Stomach (tissue), 9 donors: Measurements from ENCODE around the gene TAF1C. TPM values are rescaled to one million over a fixed set of nuclear protein-coding genes. Genes with fewer than 3 reads are reported as not detected.

ENCODE experiments used
- DNase-seq, 2 donors: peaks; one replicate each; pipeline versions ENCODE4 v3.0.0 to v3.0.0-alpha.2; 2013 to 2019
- H3K27ac ChIP-seq, 5 donors: fragments of 200-600 bp in 4 of 5; sonication (generic) in 4 of 5; one replicate each; pipeline ENCODE4 v1.5.1; 2013 to 2019; ENCODE audit warnings: mild to moderate bottlenecking in 1 of 5, moderate library complexity in 1 of 5
- H3K27me3 ChIP-seq, 3 donors: fragments of 200-600 bp; sonication (generic); one replicate each; pipeline ENCODE4 v1.5.1; 2017 to 2019; ENCODE audit warnings: mixed run types in 1 of 3
- H3K36me3 ChIP-seq, 4 donors: fragments of 200-600 bp; sonication (generic); 1 replicate in 3 of 4; 2 replicates in 1 of 4; pipeline ENCODE4 v1.5.1; 2016 to 2019
- H3K4me1 ChIP-seq, 4 donors: fragments of 200-600 bp; sonication (generic); one replicate each; pipeline ENCODE4 v1.5.1; 2016 to 2019
- H3K4me3 ChIP-seq, 4 donors: fragments of 200-600 bp; sonication (generic) in 3 of 4; one replicate each; pipeline ENCODE4 v1.5.1; 2016 to 2019; ENCODE audit warnings: mild to moderate bottlenecking in 1 of 4
- H3K9me3 ChIP-seq, 4 donors: fragments of 200-600 bp; sonication (generic); one replicate each; pipeline ENCODE4 v1.5.1; 2016 to 2019
- EP300 ChIP-seq: sonication (generic); formaldehyde crosslinking; IDR thresholded peaks from one replicate; pipeline ENCODE4 v1.6.1; 2017; ENCODE audit warnings: antibody characterized with exemption
- POLR2A ChIP-seq, 4 donors: fragments of 450-650 bp; IDR thresholded peaks; one replicate each; pipeline ENCODE4 v1.6.1; 2016; ENCODE audit warnings: antibody characterized with exemption in 4 of 4, control low read depth in 2 of 4, mild to moderate bottlenecking in 1 of 4, moderate library complexity in 1 of 4
- POLR2AphosphoS5 ChIP-seq, 3 donors: sonication (generic); formaldehyde crosslinking; IDR thresholded peaks; one replicate each; pipeline ENCODE4 v1.6.1; 2016; ENCODE audit warnings: antibody characterized with exemption in 3 of 3
- WGBS, 5 donors: extraction: QIAGEN DNeasy Blood & Tissue Kit in 3 of 5; methylation state at CpG; one replicate each; pipeline versions ENCODE4 v1.1.5 to v1.1.7; 2013 to 2018; 5-methylcytosine and 5-hydroxymethylcytosine counted together
- intact Hi-C: fragments of 100-400 bp; cut with DNase I; formaldehyde crosslinking; loops from one replicate; pipeline ENCODE4 v1.15.1; 2023; ENCODE audit warnings: low total_unique reads
- polyA plus RNA-seq, 3 donors: library from polyadenylated mRNA; stranded (reverse); fragments of 200-250 nt; gene quantifications; one replicate each; pipeline ENCODE4 v1.2.3, GENCODE V29; 2013
- total RNA-seq, 5 donors: library from RNA; depleted of rRNA; stranded (reverse); fragments of >200 nt; gene quantifications; one replicate each; pipeline versions ENCODE4 v1.1.0 to v1.2.3, GENCODE V29; 2014 to 2016
- TF ChIP-seq, protein P1 (sequence below), 7 experiments: fragments of 450-650 bp in 4 of 7; fragments of 200-600 bp in 3 of 7; sonication (generic) in 3 of 7; IDR thresholded peaks; one replicate each; pipeline ENCODE4 v1.5.1; 2016 to 2019; ENCODE audit warnings: antibody characterized with exemption in 7 of 7, control low read depth in 2 of 7, mild to moderate bottlenecking in 1 of 7
- donor health status: healthy with polysubstance abuse.
- donor health status: Bipolar disorder and iron deficiency.
- donor health status: healthy.

The TAF1C gene
- total and polyA plus RNA-seq, 8 donors = 15.3 to 377 (median 37.6) TPM

DNA sequence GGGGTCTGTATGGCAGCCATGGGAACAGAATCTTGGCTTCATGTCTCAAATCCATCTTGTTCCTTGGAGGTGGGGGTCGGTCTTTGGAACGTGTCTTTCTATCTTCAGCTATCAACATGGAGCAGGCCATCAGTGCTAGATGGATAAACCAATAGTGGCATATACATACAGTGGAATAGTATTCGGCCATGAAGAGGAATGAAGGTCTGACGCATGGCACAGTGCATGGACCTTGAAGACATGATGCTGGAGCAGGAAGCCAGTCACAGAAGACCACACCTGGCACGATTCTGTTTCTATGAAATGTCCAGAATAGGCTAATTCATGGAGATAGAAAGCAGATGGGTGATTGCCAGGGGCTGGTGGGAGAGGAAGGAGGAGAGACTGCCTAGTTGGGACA, 45.2 kb upstream of the TAF1C start:
- Histone ChIP-seq H3K27ac (no peak overlapping the region), H3K4me1 (peaks cover 4 to 16% (median 9%) of the 10 kb centered on the region in 4 donors), H3K4me3 (no peak overlapping the region), H3K27me3 (peaks cover 0 to 10% (median 0%) of the 10 kb centered on the region in 3 donors), H3K9me3 (no peaks in the 10 kb centered on the region), H3K36me3 (no peaks in the 10 kb centered on the region)
- no peak for DNase-seq
- intact Hi-C loops = no loop called here
- TF ChIP-seq, protein P1, sequence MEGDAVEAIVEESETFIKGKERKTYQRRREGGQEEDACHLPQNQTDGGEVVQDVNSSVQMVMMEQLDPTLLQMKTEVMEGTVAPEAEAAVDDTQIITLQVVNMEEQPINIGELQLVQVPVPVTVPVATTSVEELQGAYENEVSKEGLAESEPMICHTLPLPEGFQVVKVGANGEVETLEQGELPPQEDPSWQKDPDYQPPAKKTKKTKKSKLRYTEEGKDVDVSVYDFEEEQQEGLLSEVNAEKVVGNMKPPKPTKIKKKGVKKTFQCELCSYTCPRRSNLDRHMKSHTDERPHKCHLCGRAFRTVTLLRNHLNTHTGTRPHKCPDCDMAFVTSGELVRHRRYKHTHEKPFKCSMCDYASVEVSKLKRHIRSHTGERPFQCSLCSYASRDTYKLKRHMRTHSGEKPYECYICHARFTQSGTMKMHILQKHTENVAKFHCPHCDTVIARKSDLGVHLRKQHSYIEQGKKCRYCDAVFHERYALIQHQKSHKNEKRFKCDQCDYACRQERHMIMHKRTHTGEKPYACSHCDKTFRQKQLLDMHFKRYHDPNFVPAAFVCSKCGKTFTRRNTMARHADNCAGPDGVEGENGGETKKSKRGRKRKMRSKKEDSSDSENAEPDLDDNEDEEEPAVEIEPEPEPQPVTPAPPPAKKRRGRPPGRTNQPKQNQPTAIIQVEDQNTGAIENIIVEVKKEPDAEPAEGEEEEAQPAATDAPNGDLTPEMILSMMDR (IDR thresholded peaks at IDR 0.05) = no peak
- TF ChIP-seq EP300 (no peak), POLR2AphosphoS5 (IDR thresholded peaks at IDR 0.05) (no peak), POLR2A (IDR thresholded peaks at IDR 0.05) (no peak)
- 82 to 92% (median 86%) methylated on average over 5 of the region's 5 CpGs for WGBS, 5 donors

- TF ChIP-seq POLR2AphosphoS5 (IDR thresholded peaks at IDR 0.05) (no peak), POLR2A (IDR thresholded peaks at IDR 0.05) (no peak), EP300 (no peak)
- TF ChIP-seq, protein P1 (IDR thresholded peaks at IDR 0.05) = no peak
- Histone ChIP-seq H3K27ac (no peak overlapping the region), H3K4me3 (no peak overlapping the region), H3K4me1 (peaks cover 4 to 15% (median 9%) of the 10 kb centered on the region in 4 donors), H3K36me3 (no peaks in the 10 kb centered on the region), H3K9me3 (no peaks in the 10 kb centered on the region), H3K27me3 (peaks cover 0 to 10% (median 0%) of the 10 kb centered on the region in 3 donors)
- intact Hi-C loops = no loop called here
- WGBS, 5 donors = 81 to 89% (median 84%) methylated on average over 11 of the region's 11 CpGs
- DNase-seq = no peak
Observed at GRCh38 chr16:84229471-84229870, 42.6 kb upstream of the TAF1C start.

DNA sequence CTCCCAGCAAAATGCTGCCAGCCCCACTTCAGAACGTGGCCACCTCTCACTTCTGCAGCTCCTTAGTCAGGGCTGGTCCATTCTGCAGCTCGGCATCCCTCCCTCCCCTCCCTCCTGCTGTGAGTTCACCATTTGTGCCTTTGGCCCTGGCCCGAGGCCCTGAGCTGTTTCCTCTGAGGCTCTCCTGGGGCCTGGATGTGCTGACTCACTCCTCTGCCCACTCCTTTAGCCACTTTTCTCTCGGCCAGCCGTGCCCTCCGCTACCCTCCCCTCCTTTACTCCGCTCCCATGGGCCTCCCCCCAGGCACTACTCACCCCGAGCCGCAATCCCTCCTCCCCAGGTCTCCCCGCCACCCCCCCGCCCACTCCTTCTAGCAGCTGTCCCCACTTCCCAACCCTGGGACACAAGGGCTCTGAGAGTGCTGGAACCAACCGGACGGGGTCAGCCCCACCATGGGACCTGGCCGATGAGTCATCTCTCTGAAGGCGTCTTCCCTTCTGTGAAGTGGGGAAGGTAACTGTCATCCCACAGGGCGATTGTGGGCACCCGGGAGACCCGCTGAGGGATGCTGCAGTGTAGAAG, 41.5 kb upstream of the TAF1C start:
- Histone ChIP-seq H3K27me3 (peaks cover 0 to 10% (median 0%) of the 10 kb centered on the region in 3 donors), H3K9me3 (no peaks in the 10 kb centered on the region), H3K36me3 (no peaks in the 10 kb centered on the region), H3K27ac (peak overlapping the region in 1 of 5 donors; percentile 54), H3K4me3 (no peak overlapping the region), H3K4me1 (peaks cover 4 to 13% (median 8%) of the 10 kb centered on the region in 4 donors)
- intact Hi-C loops = no loop called here
- DNase-seq = peak in 1 of 2 donors; percentile 64
- TF ChIP-seq POLR2AphosphoS5 (IDR thresholded peaks at IDR 0.05) (no peak), POLR2A (IDR thresholded peaks at IDR 0.05) (no peak), EP300 (no peak)
- TF ChIP-seq, protein P1 (IDR thresholded peaks at IDR 0.05) = no peak
- WGBS, 5 donors = 37 to 45% (median 39%) methylated on average over 18 of the region's 18 CpGs

DNA sequence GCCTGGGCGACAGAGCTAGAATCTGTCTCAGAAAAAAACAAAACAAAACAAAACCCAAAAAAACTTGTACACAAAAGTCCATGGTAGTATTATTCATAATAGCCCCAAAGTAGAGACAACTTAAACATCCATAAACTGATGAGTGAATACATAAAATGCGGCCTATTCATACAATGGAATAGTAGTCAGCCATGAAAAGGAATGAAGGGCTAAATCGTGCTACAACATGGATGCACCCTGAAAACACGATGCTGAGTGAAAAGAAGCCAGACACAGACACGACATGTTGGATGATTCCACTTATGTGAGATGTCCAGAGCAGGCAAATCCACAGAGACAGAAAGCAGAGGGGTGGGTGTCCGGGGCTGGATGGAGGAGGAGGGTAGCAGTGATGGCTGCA, 40.7 kb upstream of the TAF1C start:
- Histone ChIP-seq H3K4me1 (peaks cover 4 to 13% (median 8%) of the 10 kb centered on the region in 4 donors), H3K4me3 (no peak overlapping the region), H3K9me3 (no peaks in the 10 kb centered on the region), H3K27me3 (peaks cover 0 to 10% (median 0%) of the 10 kb centered on the region in 3 donors), H3K27ac (no peak overlapping the region), H3K36me3 (no peaks in the 10 kb centered on the region)
- intact Hi-C loops = no loop called here
- no peak for DNase-seq
- WGBS, 5 donors = 85 to 92% (median 90%) methylated on average over 6 of the region's 6 CpGs
- TF ChIP-seq, protein P1 (IDR thresholded peaks at IDR 0.05) = no peak
- TF ChIP-seq EP300 = no peak
- TF ChIP-seq POLR2AphosphoS5 (IDR thresholded peaks at IDR 0.05) = no peak
- no peak for TF ChIP-seq POLR2A (IDR thresholded peaks at IDR 0.05)
